Lung microvascular endothelial cell (primary cell): ENCODE results near the gene MBTPS1. TPM values are rescaled to one million over a fixed set of nuclear protein-coding genes. Genes with fewer than 3 reads are reported as not detected.

Experiments used
- DNase-seq, 2 donors: peaks; one replicate each; pipeline versions ENCODE4 v3.0.0 to v3.0.0-alpha.2; 2010; ENCODE audit warnings: low read depth in 2 of 2
- total RNA-seq: library from RNA; depleted of rRNA; stranded (reverse); fragments of >200 nt; gene quantifications from 2 replicates; pipeline ENCODE4 v1.2.1, GENCODE V29; 2014

The MBTPS1 gene
- total RNA-seq, 1 donor from 2014 or later, result 106 TPM

GRCh38 chr16:84036982-84037425 lies 79.7 kb downstream of the MBTPS1 start:
- DNase-seq, result no peak

GRCh38 chr16:84036131-84036530 lies 80.6 kb downstream of the MBTPS1 start:
- DNase-seq, result no peak

GRCh38 chr16:84034516-84034915 lies 82.2 kb downstream of the MBTPS1 start:
- DNase-seq, result no peak

DNA sequence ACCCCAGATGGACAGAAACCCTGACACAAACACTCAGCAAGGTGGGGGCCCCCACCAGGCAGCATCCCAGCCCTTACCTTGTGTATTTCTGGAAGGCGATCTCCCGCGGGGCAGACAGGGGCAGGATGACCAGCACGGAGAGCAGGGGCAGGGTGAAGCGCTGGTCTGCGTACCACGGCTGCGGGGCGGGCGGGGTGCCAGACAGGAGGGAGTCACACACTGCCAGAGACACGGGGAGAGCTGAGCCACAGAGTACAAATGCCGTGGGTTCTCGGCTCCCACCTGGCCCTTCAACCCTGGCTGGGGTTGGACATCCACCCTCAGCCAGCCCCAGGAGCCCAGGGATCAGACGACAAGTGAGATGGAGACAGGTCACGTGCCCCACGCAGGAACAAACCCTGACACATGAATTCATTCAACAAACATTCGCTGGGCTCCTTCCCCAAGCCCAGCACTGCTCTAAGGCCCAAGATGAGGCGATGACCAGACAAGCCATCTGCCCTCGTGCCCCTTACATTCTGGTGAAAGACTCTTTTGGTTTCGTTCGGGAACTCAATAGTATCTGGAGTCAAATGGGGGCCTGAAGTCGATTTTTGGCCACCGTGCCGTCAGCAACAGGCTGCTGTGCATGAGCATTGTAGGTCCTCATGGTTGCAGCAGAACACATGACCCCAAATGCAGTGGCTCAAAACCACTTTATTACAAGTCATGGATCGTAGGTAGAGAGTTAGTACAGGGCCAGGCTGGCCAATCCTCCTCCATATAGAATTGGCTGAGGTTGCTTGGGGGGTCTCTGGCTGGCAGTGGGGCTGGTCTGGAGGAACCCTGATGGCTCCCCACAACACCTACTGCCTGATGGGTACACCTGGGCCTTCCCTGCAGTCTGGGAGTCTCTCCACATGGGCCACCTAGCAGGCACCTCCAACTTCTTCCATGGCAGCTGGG lies 83.2 kb downstream of the MBTPS1 start:
- DNase-seq, result no peak

- DNase-seq, result no peak
Observed at GRCh38 chr16:84032458-84033178, 84.1 kb downstream of the MBTPS1 start.

DNA sequence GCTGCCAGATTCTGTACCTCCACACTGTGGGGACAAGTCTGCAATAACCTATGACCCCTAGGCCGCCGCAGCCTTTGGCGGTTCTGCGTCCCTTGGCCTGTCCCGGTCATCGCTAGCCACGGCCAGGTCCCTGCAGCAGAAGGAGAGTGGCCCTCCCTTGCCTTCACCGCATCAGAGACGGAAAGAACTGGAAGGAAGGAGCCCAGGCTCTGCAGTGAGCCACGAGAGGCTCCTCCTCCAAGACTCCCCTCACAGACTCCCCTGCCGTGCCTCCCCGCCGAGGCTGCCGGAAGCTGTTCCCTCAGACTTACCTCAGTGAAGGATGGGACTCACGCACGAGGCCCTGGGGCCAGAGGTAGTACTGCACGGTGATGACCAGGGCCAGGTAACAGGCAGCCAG lies 85.2 kb downstream of the MBTPS1 start:
- DNase-seq, result no peak

- DNase-seq, result no peak
Observed at GRCh38 chr16:84029297-84030047, 87.3 kb downstream of the MBTPS1 start.

- no peak for DNase-seq
Observed at GRCh38 chr16:84027625-84028024, 89.1 kb downstream of the MBTPS1 start.

DNA sequence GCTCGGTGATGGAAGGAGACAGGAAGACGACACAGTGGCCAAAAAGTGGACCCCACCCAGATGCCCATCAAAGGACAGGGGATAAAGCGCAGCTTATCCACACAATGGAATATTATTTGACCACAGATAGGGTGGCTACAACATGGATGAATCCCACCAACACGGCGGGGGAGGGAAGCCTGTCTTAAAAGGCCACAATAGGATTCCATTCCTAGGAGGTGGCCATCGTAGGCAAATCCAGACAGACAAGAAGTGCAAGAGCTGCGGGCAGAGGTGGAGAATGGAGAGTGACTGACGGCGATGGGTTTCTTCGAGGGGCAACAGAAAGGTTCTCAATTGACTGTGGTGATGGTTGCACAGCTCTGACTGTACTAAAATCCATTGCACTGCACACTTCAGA lies 90.1 kb downstream of the MBTPS1 start:
- no peak for DNase-seq

DNA sequence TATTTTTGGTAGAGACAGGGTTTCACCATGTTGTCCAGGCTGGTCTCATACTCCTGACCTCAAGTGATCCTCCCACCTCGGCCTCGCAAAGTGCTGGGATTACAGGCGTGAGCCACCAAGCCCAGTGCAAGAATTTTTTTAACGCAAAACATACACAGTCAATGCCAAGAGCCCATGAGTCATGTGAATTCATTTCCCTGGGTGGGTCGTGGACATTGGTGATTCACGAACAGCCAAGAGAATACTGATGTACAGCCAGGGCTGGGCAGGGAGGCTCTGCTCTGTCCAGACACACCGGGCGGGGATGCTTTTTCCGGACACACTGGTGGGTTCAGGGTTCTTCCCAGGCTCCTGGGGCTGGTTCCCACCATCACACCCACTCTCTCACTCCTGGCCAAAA lies 91.9 kb downstream of the MBTPS1 start:
- peak; percentile 44 to 83 for DNase-seq

GRCh38 chr16:84022644-84023043 lies 94.1 kb downstream of the MBTPS1 start:
- no peak for DNase-seq

DNA sequence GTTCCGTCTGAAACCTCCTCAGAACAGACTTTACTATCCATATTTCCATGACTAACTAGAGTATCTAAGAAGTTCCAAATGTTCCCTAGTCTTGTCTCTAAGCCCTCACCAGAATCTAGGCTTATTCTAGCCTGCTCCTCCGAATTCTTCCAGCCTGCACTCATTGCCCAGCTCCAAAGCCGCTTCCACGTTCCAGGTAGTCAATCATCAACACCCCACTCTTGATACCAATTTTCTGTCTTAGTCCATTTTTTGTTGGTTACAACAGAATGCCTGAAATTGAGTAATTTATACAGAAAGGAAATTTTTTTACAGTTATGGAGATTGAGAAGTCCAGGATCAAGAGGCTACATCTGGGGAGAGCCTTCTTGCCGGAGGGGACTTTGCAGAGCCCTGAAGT lies 95.3 kb downstream of the MBTPS1 start:
- no peak for DNase-seq

DNA sequence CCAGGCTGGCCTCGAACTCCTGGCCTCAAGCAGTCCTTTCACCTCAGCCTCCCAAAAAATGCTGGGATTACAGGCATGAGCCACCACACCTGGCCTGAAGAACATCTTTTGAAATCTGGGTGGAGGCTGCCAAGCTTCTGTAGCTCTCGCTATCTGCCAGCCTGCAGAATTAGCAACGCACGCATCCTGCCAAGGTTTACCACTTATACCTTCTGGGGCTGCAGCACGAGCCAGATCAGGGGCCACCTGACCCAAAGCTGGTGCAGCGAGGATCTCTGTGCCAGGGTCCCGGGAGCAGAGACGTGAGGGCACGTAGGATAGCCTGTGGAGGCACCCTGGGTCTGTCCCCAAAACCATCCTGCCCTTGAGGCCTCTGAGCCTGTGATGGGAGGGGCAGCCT lies 96.4 kb downstream of the MBTPS1 start:
- no peak for DNase-seq

DNA sequence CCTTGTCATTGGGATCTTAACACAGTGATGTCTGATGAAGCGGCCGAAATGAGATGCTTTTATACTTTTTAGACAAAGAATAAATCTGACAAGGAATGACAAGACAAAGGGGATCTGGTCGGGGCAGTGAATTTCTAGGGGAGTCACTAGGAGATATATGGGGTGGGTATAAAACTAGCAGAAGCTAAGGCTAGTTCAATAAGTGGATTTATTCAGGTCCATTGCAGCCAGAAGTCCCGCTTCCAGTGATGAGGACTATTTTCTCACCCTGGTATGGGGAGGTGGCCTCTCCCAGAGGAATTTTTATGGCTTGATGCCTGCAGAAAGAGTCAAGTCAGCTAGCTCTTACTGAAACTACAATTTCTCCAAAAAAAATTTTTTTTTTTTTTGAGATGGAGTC lies 98.0 kb downstream of the MBTPS1 start:
- DNase-seq, result no peak

- no peak for DNase-seq
Observed at GRCh38 chr16:84016477-84016876, 100.3 kb downstream of the MBTPS1 start.

- DNase-seq, result no peak
Observed at GRCh38 chr16:84015399-84015798, 101.3 kb downstream of the MBTPS1 start.

DNA sequence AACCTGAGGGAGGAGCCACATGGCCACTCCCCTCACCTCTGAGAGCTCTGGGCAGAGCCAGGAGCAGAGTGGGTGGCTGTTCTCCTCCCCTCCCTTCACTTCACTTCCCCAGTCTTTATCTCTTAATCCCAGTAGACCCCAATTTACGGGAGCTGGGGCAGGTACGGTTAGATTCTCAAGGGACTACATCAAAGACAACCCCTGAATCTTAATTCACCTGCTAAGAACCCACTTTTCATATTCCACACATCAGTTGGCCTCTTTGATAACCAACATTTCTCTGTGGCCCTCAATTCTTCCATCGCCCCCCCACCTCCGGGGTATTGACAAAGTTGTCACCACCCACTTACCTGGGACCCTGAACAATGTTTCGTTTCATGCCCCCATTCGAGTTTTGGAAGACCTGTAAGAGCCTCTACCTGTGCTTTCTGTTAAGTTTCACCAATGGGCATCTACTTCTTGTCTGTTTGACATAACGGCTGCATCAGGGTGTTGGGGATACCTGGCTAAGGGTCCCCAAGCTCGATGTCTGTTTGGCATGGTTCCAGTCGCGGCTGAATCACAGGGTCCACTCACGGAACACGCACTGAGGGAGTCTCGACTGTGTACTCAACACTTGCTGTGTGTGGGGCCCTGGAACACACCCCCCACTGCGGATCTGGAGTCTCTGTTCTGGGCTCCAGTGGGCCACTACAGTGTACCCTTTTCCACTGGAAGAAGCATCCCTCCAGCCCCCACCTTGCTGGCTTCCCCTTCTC lies 102.0 kb downstream of the MBTPS1 start:
- DNase-seq, result no peak

DNA sequence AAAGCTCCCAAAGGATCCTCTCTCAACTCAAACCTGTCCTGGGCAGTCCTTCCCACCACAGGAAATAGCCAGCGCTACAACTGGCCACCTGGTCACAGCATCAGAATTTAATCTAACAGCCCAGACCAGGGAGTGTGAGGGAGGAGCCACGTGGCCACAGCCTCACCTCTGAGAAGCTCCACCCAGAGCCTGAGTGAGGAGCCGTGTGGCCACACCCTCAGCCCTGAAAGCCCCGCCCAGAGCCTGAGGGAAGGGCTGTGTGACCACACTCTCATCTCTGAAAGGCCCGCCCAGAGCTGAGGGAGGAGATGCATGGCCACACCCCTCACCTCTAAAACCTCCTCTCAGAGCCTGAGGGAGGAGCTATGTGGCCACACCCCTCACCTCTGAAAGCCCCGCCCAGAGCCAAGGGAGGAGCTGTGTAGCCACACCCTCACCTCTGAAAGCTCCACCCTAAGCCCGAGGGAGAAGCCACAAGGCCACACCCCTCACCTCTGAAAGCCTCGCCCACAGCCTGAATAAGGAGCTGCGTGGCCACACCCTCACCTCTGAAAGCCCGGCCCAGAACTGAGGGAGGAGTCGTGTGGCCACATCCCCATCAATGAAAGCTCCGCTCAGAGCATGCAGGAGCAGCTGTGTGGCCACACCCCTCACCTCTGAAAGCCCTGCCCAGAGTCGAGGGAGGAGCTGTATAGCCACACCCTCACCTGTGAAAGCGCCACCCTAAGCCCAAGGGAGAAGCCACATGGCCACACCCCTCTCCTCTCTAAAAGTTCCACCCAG lies 102.8 kb downstream of the MBTPS1 start:
- peak; percentile 40 to 49 for DNase-seq

DNA sequence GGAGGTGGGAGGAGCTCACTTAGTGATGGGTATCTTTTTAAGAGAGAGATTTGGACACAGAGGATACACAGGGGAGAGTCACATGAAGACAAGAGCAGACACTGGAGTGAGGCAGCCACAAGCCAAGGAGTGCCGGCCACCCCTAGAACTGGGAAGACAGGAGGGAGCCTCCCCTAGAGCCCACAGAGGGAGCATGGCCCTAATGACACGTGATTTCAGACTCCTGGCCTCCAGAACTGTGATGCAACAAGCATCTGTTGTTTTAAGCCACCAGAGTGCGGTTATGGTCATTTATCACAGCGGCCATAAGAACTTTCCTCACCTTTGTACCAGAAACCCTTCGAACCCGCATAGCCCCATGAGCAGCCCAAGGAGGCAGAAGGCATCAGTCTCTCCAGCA lies 107.5 kb downstream of the MBTPS1 start:
- DNase-seq, result no peak

- no peak for DNase-seq
Observed at GRCh38 chr16:84007965-84008364, 108.8 kb downstream of the MBTPS1 start.
